Measurements from ENCODE around the gene NDUFS2.

The NDUFS2 gene

DNA sequence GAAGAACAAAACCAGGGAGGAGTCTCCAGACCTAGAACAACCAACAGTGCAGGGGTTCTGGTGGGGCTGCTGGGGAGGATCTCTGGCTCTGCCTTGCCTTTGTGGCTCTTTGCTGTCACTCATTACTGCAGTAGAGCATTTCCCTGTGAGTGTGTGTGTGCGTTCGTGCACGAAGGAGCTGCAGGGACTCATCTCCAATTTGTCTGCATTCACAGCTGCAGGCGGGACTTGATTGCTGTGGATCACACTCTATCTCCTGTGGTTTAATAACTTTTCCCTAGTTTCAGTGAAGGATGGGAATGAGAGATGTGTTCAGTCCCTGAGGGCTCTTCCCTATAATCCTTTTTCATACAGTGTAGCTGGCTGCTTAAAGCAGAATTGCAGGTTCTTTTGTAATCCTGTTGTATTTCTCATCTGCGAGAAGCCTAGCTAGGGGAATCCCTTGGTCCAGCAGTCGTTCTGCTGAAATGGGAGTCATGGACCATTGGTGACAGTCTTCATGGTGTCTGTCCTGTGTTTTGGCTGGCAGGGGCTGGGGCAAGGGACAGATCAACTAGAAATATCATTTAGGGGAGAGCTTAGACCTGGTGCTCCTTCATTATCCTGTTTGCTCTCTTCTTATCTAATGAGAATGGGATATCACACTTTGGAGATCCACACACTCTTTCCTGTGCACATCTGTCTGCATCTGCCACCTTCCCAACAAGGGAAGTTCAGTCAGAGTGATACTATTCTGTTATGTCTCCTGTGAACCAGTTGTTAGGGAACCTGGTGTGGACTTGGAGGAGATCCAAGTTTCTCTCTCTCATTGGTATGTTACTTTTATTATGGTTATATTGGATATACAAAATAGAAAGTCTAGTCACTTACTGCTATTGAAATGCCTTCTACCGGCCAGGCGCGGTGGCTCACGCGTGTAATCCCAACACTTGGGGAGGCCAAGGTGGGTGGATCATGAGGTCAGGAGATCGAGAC, 59.4 kb downstream of the NDUFS2 start:
- TF ChIP-seq, protein P1, sequence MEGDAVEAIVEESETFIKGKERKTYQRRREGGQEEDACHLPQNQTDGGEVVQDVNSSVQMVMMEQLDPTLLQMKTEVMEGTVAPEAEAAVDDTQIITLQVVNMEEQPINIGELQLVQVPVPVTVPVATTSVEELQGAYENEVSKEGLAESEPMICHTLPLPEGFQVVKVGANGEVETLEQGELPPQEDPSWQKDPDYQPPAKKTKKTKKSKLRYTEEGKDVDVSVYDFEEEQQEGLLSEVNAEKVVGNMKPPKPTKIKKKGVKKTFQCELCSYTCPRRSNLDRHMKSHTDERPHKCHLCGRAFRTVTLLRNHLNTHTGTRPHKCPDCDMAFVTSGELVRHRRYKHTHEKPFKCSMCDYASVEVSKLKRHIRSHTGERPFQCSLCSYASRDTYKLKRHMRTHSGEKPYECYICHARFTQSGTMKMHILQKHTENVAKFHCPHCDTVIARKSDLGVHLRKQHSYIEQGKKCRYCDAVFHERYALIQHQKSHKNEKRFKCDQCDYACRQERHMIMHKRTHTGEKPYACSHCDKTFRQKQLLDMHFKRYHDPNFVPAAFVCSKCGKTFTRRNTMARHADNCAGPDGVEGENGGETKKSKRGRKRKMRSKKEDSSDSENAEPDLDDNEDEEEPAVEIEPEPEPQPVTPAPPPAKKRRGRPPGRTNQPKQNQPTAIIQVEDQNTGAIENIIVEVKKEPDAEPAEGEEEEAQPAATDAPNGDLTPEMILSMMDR (IDR thresholded peaks at IDR 0.05; ENCODE audit: control insufficient read depth, extremely low read depth, insufficient read depth) = no peak
- H3K4me3 ChIP-seq (ENCODE audit: low read depth, low read length) = no peak overlapping the region
- no peak for DNase-seq (ENCODE audit: low read depth)

Measured in LNCaP clone FGC (cell line).